Measurements from ENCODE around the gene C17orf50. TPM values are rescaled to one million over a fixed set of nuclear protein-coding genes. Genes with fewer than 3 reads are reported as not detected.
A peak's percentile ranks its signal among the peaks of the same experiment; 100 is the strongest.

C17orf50 gene
- polyA plus RNA-seq, 1 donor (not counting 4 experiments of a cell fraction or from before 2014, with no cell fraction given) = not detected

DNA sequence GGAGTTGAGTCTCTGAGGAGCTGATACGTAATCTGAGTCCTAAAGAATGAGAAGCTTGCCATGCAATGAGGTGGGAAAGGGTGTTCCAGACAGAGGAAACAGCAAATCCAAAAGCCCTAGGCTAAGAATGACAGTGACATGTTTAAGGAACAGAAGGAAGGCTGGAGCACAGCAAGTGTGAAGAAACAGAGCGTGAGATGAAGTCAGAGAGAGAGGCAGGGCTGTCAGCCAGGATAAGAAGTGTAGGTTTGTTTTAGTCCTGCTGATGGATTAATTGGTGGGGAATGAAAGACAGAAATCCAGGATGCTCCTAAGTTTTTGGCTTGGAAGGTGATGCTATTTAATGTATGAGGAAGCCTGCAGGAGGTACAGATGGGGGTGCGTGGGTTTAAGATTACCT, 20.3 kb downstream of the C17orf50 start:
- dilution Hi-C loops (cut with MboI; ENCODE audit: extremely low pct_ligation_motif_present, low sequenced_read_pairs) = no loop called here
- no peak for FAIRE-seq

DNA sequence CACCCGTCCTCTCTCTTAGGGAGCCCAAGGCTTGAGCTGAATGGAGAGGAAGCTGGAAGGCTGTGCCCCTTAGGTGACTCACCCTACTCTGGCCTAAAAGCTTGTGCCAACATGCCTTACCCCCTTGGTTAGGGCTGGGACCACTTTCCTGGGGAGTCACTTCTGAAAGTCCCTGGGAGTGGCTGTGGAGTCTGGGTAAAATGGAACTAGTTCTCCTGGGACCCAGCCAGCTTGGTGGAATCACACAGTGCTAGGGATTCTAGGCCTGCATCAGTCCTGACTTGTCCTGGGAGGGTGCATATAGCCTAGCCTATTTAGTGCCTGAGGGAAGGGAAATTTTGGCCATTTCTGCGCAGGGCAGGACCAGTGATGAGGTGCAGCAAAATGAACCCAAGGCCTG, 24.2 kb downstream of the C17orf50 start:
- no peaks in the 10 kb centered on the region for H3K9me3 ChIP-seq (ENCODE audit: control insufficient read depth, low read depth, low read length)
- no peaks in the 10 kb centered on the region for H3K9me1 ChIP-seq (ENCODE audit: control insufficient read depth, extremely low read depth, insufficient read depth, low read length)
- peak overlapping the region; percentile 12 for H3K9ac ChIP-seq (ENCODE audit: control insufficient read depth, extremely low read depth, insufficient read depth, low read length)
- H3K79me2 ChIP-seq (ENCODE audit: control insufficient read depth, insufficient read depth, low read length) = no peaks in the 10 kb centered on the region
- peaks cover 64% of the 10 kb centered on the region for H3K4me1 ChIP-seq (ENCODE audit: control insufficient read depth, extremely low read depth, insufficient read depth, low read length)
- peak; percentile 97 for DNase-seq (ENCODE audit: low read depth, low spot score)
- peak overlapping the region; percentile 65 for H3K4me2 ChIP-seq (ENCODE audit: control insufficient read depth, extremely low read depth, insufficient read depth, low read depth, low read length)
- H3K36me3 ChIP-seq (ENCODE audit: control insufficient read depth in 2 of 2, extremely low read depth in 1 of 2, insufficient read depth in 2 of 2, low read length in 2 of 2) = peaks cover 0 to 2% of the 10 kb centered on the region in 2 experiments
- no peak overlapping the region for H2AFZ ChIP-seq (ENCODE audit: control insufficient read depth, low read length)
- no peaks in the 10 kb centered on the region for H4K20me1 ChIP-seq (ENCODE audit: control insufficient read depth, extremely low read depth, insufficient read depth, low read length)
- no peak for TF ChIP-seq EZH2 (IDR thresholded peaks at IDR 0.05; ENCODE audit: low read length)
- TF ChIP-seq, protein P1, sequence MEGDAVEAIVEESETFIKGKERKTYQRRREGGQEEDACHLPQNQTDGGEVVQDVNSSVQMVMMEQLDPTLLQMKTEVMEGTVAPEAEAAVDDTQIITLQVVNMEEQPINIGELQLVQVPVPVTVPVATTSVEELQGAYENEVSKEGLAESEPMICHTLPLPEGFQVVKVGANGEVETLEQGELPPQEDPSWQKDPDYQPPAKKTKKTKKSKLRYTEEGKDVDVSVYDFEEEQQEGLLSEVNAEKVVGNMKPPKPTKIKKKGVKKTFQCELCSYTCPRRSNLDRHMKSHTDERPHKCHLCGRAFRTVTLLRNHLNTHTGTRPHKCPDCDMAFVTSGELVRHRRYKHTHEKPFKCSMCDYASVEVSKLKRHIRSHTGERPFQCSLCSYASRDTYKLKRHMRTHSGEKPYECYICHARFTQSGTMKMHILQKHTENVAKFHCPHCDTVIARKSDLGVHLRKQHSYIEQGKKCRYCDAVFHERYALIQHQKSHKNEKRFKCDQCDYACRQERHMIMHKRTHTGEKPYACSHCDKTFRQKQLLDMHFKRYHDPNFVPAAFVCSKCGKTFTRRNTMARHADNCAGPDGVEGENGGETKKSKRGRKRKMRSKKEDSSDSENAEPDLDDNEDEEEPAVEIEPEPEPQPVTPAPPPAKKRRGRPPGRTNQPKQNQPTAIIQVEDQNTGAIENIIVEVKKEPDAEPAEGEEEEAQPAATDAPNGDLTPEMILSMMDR (optimal IDR thresholded peaks at IDR 0.05 in 1 of 3, IDR thresholded peaks at IDR 0.05 in 1 of 3, conservative IDR thresholded peaks at IDR 0.05 in 1 of 3; ENCODE audit: extremely low read depth in 1 of 3, insufficient read depth in 2 of 3, low read length in 3 of 3) = no peak
- peak overlapping the region; percentile 97 for H3K27ac ChIP-seq (ENCODE audit: control insufficient read depth, insufficient read depth, low read length)
- FAIRE-seq = no peak
- dilution Hi-C loops (cut with MboI; ENCODE audit: extremely low pct_ligation_motif_present, low sequenced_read_pairs) = no loop called here
- H3K4me3 ChIP-seq (ENCODE audit: control insufficient read depth in 2 of 3, extremely low read depth in 1 of 3, insufficient read depth in 2 of 3, low read depth in 1 of 3, low read length in 3 of 3) = no peak overlapping the region
- no peaks in the 10 kb centered on the region for H3K27me3 ChIP-seq (ENCODE audit: control insufficient read depth, extremely low read depth, insufficient read depth, low read length)

More for the DNA sequence above, 20.3 kb downstream of the C17orf50 start:
- H3K27me3 ChIP-seq (ENCODE audit: control insufficient read depth, extremely low read depth, insufficient read depth, low read length) = no peaks in the 10 kb centered on the region
- no peaks in the 10 kb centered on the region for H3K9me1 ChIP-seq (ENCODE audit: control insufficient read depth, extremely low read depth, insufficient read depth, low read length)
- TF ChIP-seq EZH2 (IDR thresholded peaks at IDR 0.05; ENCODE audit: low read length) = no peak
- TF ChIP-seq, protein P1 (optimal IDR thresholded peaks at IDR 0.05 in 1 of 3, IDR thresholded peaks at IDR 0.05 in 1 of 3, conservative IDR thresholded peaks at IDR 0.05 in 1 of 3; ENCODE audit: extremely low read depth in 1 of 3, insufficient read depth in 2 of 3, low read length in 3 of 3) = no peak
- peaks cover 7 to 21% of the 10 kb centered on the region in 2 experiments for H3K36me3 ChIP-seq (ENCODE audit: control insufficient read depth in 2 of 2, extremely low read depth in 1 of 2, insufficient read depth in 2 of 2, low read length in 2 of 2)
- no peak overlapping the region for H3K4me3 ChIP-seq (ENCODE audit: control insufficient read depth in 2 of 3, extremely low read depth in 1 of 3, insufficient read depth in 2 of 3, low read depth in 1 of 3, low read length in 3 of 3)
- peaks cover 42% of the 10 kb centered on the region for H3K4me1 ChIP-seq (ENCODE audit: control insufficient read depth, extremely low read depth, insufficient read depth, low read length)
- H3K9ac ChIP-seq (ENCODE audit: control insufficient read depth, extremely low read depth, insufficient read depth, low read length) = no peak overlapping the region
- DNase-seq (ENCODE audit: low read depth, low spot score) = no peak
- H2AFZ ChIP-seq (ENCODE audit: control insufficient read depth, low read length) = no peak overlapping the region
- H3K4me2 ChIP-seq (ENCODE audit: control insufficient read depth, extremely low read depth, insufficient read depth, low read depth, low read length) = no peak overlapping the region
- no peaks in the 10 kb centered on the region for H3K9me3 ChIP-seq (ENCODE audit: control insufficient read depth, low read depth, low read length)
- no peaks in the 10 kb centered on the region for H4K20me1 ChIP-seq (ENCODE audit: control insufficient read depth, extremely low read depth, insufficient read depth, low read length)
- no peak overlapping the region for H3K27ac ChIP-seq (ENCODE audit: control insufficient read depth, insufficient read depth, low read length)
- H3K79me2 ChIP-seq (ENCODE audit: control insufficient read depth, insufficient read depth, low read length) = no peaks in the 10 kb centered on the region
